Neural progenitor cell (in vitro differentiated cells): ENCODE measurements around the gene SSTR5. TPM values are rescaled to one million over a fixed set of nuclear protein-coding genes. Genes with fewer than 3 reads are reported as not detected.

Experiments used
- DNase-seq: peaks from one replicate; pipeline ENCODE4 v3.0.0-alpha.2; 2016; ENCODE audit warnings: low spot score
- H2AFZ ChIP-seq: fragments of 200-600 bp; sonication (generic); replicated peaks from 2 replicates; pipeline ENCODE4 v1.6.1; 2016; ENCODE audit warnings: antibody characterized with exemption
- H3F3A ChIP-seq: fragments of 200-600 bp; sonication (generic); 2 replicates; pipeline ENCODE4 v1.6.1; 2016; ENCODE audit warnings: antibody characterized with exemption, low read depth
- H3K27ac ChIP-seq: fragments of 200-600 bp; sonication (generic); 2 replicates; pipeline ENCODE4 v1.5.1; 2016; ENCODE audit warnings: mild to moderate bottlenecking
- H3K27me3 ChIP-seq: fragments of 200-600 bp; sonication (generic); 2 replicates; pipeline ENCODE4 v1.6.1; 2016; ENCODE audit warnings: mild to moderate bottlenecking, moderate library complexity
- H3K36me3 ChIP-seq: fragments of 200-600 bp; sonication (generic); 2 replicates; pipeline ENCODE4 v1.5.1; 2016
- H3K4me1 ChIP-seq: fragments of 200-600 bp; sonication (generic); 2 replicates; pipeline ENCODE4 v1.6.1; 2016; ENCODE audit warnings: mixed run types
- H3K4me2 ChIP-seq: fragments of 200-600 bp; sonication (generic); 2 replicates; pipeline ENCODE4 v1.6.1; 2016
- H3K4me3 ChIP-seq: fragments of 200-600 bp; sonication (generic); 2 replicates; pipeline ENCODE4 v1.5.1; 2016
- H3K79me2 ChIP-seq: fragments of 200-600 bp; sonication (generic); 2 replicates; pipeline ENCODE4 v1.6.1; 2016; ENCODE audit warnings: low read depth
- H3K9ac ChIP-seq: fragments of 200-600 bp; sonication (generic); 2 replicates; pipeline ENCODE4 v1.6.1; 2016
- H3K9me3 ChIP-seq: fragments of 200-600 bp; sonication (generic); 2 replicates; pipeline ENCODE4 v1.5.1; 2016; ENCODE audit warnings: low read depth
- H4K20me1 ChIP-seq: fragments of 200-600 bp; sonication (generic); 2 replicates; pipeline ENCODE4 v1.6.1; 2016; ENCODE audit warnings: low read depth
- H3K27ac Mint-ChIP-seq: 3 replicates; pipeline ENCODE4 v1.8.0; 2021; ENCODE audit warnings: mixed read lengths
- H3K27me3 Mint-ChIP-seq: 2 replicates; pipeline ENCODE4 v1.8.0; 2022; ENCODE audit warnings: low read depth, mild to moderate bottlenecking, inconsistent platforms, moderate library complexity, mixed read lengths; ENCODE audit not compliant: insufficient read depth
- H3K36me3 Mint-ChIP-seq: 3 replicates; pipeline ENCODE4 v1.8.0; 2021; ENCODE audit warnings: mixed read lengths
- H3K4me1 Mint-ChIP-seq: 3 replicates; pipeline ENCODE4 v1.8.0; 2021; ENCODE audit warnings: mixed read lengths
- H3K4me3 Mint-ChIP-seq: 3 replicates; pipeline ENCODE4 v1.8.0; 2021; ENCODE audit warnings: mild to moderate bottlenecking, moderate library complexity, mixed read lengths
- H3K9me3 Mint-ChIP-seq: 3 replicates; pipeline ENCODE4 v1.8.0; 2020; ENCODE audit warnings: mixed read lengths
- CTCF ChIP-seq: fragments of 200-600 bp; sonication (generic); IDR thresholded peaks from 2 replicates; pipeline ENCODE4 v1.5.1; 2017; ENCODE audit warnings: antibody characterized with exemption, mild to moderate bottlenecking
- EZH2 ChIP-seq: fragments of 200-600 bp; sonication (generic); IDR thresholded peaks from 2 replicates; pipeline ENCODE4 v1.6.1; 2017; ENCODE audit warnings: antibody characterized with exemption, mild to moderate bottlenecking, moderate library complexity
- EZH2phosphoT487 ChIP-seq: fragments of 200-600 bp; sonication (generic); IDR thresholded peaks from 2 replicates; pipeline ENCODE4 v1.6.1; 2017; ENCODE audit warnings: antibody characterized with exemption
- total RNA-seq: library from RNA; depleted of rRNA; stranded (reverse); fragments of >200 nt; gene quantifications from 2 replicates; pipeline ENCODE4 v1.2.3, GENCODE V29; 2015; ENCODE audit warnings: low replicate concordance

SSTR5 gene
- total RNA-seq, 1 donor from 2014 or later = not detected

- no peak for DNase-seq
- Histone ChIP-seq H3K79me2 (no peaks in the 10 kb centered on the region), H3K9me3 (no peaks in the 10 kb centered on the region), H3K9ac (no peak overlapping the region), H3K4me1 (peaks cover 12% of the 10 kb centered on the region), H3K27me3 (peaks cover 5% of the 10 kb centered on the region), H3F3A (no peaks in the 10 kb centered on the region), H3K4me3 (no peak overlapping the region), H3K36me3 (no peaks in the 10 kb centered on the region), H3K27ac (no peak overlapping the region), H4K20me1 (no peaks in the 10 kb centered on the region), H2AFZ (no peak overlapping the region), H3K4me2 (no peak overlapping the region)
- Mint-ChIP-seq H3K4me1 (peaks cover 7% of the 10 kb centered on the region), H3K36me3 (no peaks in the 10 kb centered on the region), H3K9me3 (no peaks in the 10 kb centered on the region), H3K27ac (no peak overlapping the region), H3K4me3 (no peak overlapping the region), H3K27me3 (peaks cover 4% of the 10 kb centered on the region)
- TF ChIP-seq EZH2phosphoT487 = no peak
- TF ChIP-seq CTCF = no peak
- no peak for TF ChIP-seq EZH2
These were observed 45.4 kb downstream of the SSTR5 start for GRCh38 chr16:1117926-1118325.

GRCh38 chr16:1119129-1119528 is 46.6 kb downstream of the SSTR5 start:
- Histone ChIP-seq H3K4me3 (no peak overlapping the region), H3K36me3 (no peaks in the 10 kb centered on the region), H3K9ac (no peak overlapping the region), H3K4me2 (no peak overlapping the region), H4K20me1 (no peaks in the 10 kb centered on the region), H3K79me2 (no peaks in the 10 kb centered on the region), H3K27me3 (no peaks in the 10 kb centered on the region), H3K9me3 (no peaks in the 10 kb centered on the region), H3K27ac (no peak overlapping the region), H3F3A (no peaks in the 10 kb centered on the region), H2AFZ (no peak overlapping the region), H3K4me1 (peaks cover 12% of the 10 kb centered on the region)
- no peak for DNase-seq
- Mint-ChIP-seq H3K27me3 (peaks cover 4% of the 10 kb centered on the region), H3K4me1 (peaks cover 7% of the 10 kb centered on the region), H3K4me3 (no peak overlapping the region), H3K36me3 (no peaks in the 10 kb centered on the region), H3K27ac (no peak overlapping the region), H3K9me3 (no peaks in the 10 kb centered on the region)
- no peak for TF ChIP-seq EZH2
- no peak for TF ChIP-seq CTCF
- no peak for TF ChIP-seq EZH2phosphoT487

- Histone ChIP-seq H3K4me2 (no peak overlapping the region), H3F3A (no peaks in the 10 kb centered on the region), H3K9me3 (no peaks in the 10 kb centered on the region), H3K9ac (no peak overlapping the region), H3K27me3 (no peaks in the 10 kb centered on the region), H3K4me1 (peaks cover 12% of the 10 kb centered on the region), H3K36me3 (no peaks in the 10 kb centered on the region), H3K79me2 (no peaks in the 10 kb centered on the region), H3K27ac (no peak overlapping the region), H4K20me1 (no peaks in the 10 kb centered on the region), H2AFZ (no peak overlapping the region), H3K4me3 (no peak overlapping the region)
- no peak for DNase-seq
- no peak overlapping the region for H3K4me3 Mint-ChIP-seq
- H3K9me3 Mint-ChIP-seq = no peaks in the 10 kb centered on the region
- peaks cover 3% of the 10 kb centered on the region for H3K27me3 Mint-ChIP-seq
- H3K4me1 Mint-ChIP-seq = peaks cover 7% of the 10 kb centered on the region
- no peak overlapping the region for H3K27ac Mint-ChIP-seq
- H3K36me3 Mint-ChIP-seq = no peaks in the 10 kb centered on the region
- no peak for TF ChIP-seq CTCF
- no peak for TF ChIP-seq EZH2phosphoT487
- TF ChIP-seq EZH2 = no peak
These were observed 47.4 kb downstream of the SSTR5 start for GRCh38 chr16:1119766-1120576.
